Measurements from ENCODE around the gene ZNF362.

The ZNF362 gene

GRCh38 chr1:33349778-33350610, 93.7 kb downstream of the ZNF362 start:
- peak; percentile 46 to 80 for DNase-seq

All from NCI-H1930 (cell line).